Fibroblast of mammary gland (primary cell): ENCODE measurements around the gene NDUFA3.
A peak's percentile ranks its signal among the peaks of the same experiment; 100 is the strongest.

Experiments
- DNase-seq: peaks from one replicate; pipeline ENCODE4 v3.0.0-alpha.2; 2010; ENCODE audit warnings: low read depth
- H3K4me3 ChIP-seq: 2 replicates; pipeline ENCODE4 v1.5.1; 2011; ENCODE audit warnings: low read depth, mild to moderate bottlenecking, low read length, moderate library complexity; ENCODE audit not compliant: control insufficient read depth
- CTCF ChIP-seq: conservative IDR thresholded peaks from 2 replicates; pipeline ENCODE4 v1.5.1; 2011; ENCODE audit warnings: low read depth, low read length, inconsistent platforms; ENCODE audit not compliant: control insufficient read depth, insufficient read depth

Gene NDUFA3

GRCh38 chr19:54102421-54103169 lies at the start of gene NDUFA3:
TSS of gene NDUFA3 (plus strand) at chr19:54102855. CDS start at chr19:54102879, 24 bp downstream.
- H3K4me3 ChIP-seq: peak within 1 kb of the TSS; percentile 93
- DNase-seq: peak; percentile 98
- TF ChIP-seq CTCF: no peak

GRCh38 chr19:54062643-54063042 lies 40.0 kb upstream of the NDUFA3 start:
- H3K4me3 ChIP-seq: no peak overlapping the region
- no peak for TF ChIP-seq CTCF
- DNase-seq: no peak

- no peak for TF ChIP-seq CTCF
- no peak within 1 kb of the TSS for H3K4me3 ChIP-seq
- DNase-seq: no peak
These were observed 39.1 kb upstream of the NDUFA3 start, which contains the start of gene VSTM1 for GRCh38 chr19:54063350-54064116. TSS of gene VSTM1 (minus strand) at chr19:54063897. CDS start at chr19:54063777, 120 bp downstream.

- DNase-seq: no peak
- TF ChIP-seq CTCF: no peak
- no peak overlapping the region for H3K4me3 ChIP-seq
These were observed 33.2 kb upstream of the NDUFA3 start for GRCh38 chr19:54069470-54069869.

- no peak for DNase-seq
- H3K4me3 ChIP-seq: no peak overlapping the region
- no peak for TF ChIP-seq CTCF
These were observed 28.8 kb upstream of the NDUFA3 start for GRCh38 chr19:54073829-54074228.

GRCh38 chr19:54074851-54075250 lies 27.8 kb upstream of the NDUFA3 start:
- DNase-seq: no peak
- TF ChIP-seq CTCF: no peak
- no peak overlapping the region for H3K4me3 ChIP-seq
